GM18499 (cell line): ENCODE data around the gene CUL4B.
A peak's percentile ranks its signal among the peaks of the same experiment; 100 is the strongest.
"Not testable (repeated sequence)": the region's sequence is repeated elsewhere in the genome, so short reads cannot be mapped to it uniquely, and the experiment has no call there.

Source experiments
- ATAC-seq: cut with Tn5 transposase; IDR thresholded peaks from one replicate; pipeline ENCODE4 v1.9.1; 2021; ENCODE audit warnings: moderate number of reproducible peaks; ENCODE audit not compliant: insufficient read depth, unreplicated experiment

The CUL4B gene

DNA sequence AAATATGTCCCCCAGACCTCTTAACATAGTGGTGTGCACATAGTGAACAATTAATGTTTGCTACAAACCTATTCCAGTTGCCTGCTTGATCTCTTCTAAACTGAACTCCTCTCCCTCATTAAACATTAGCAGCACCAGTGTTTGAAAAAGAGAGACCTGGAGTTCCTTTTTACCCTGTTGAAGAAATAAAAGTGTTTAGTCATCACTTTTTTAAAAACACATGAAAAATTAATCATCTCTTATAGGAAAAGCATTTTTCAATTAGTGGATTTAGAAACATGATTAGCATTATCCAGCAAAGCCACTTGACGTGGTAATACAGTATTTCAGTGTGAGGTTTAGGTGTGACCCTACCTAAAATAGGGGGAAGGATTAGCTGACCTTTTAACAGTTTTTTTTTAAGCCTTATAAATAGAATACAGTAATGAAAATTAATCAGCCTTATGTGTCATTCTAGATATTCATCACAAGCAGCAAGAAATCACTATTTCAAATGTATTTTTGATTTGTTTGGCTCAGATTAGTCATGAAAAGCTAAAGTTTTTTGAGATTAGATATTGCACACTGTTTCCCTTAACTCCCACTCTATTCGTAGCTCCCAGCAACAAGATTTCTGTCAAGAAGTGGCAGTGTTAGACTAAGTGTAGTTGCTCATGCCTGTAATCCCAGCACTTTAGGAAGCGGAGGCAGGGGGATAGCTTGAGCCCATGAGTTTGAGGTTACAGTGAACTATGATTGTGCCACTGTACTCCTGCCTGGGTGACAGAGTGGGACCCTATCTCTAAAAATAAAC is 26.2 kb downstream of the CUL4B start:
- ATAC-seq, result no peak

- no peak for ATAC-seq
Measured at GRCh38 chrX:120522820-120523219, 37.9 kb downstream of the CUL4B start.

- ATAC-seq, result no peak
Measured at GRCh38 chrX:120517936-120518335, 42.8 kb downstream of the CUL4B start.

DNA sequence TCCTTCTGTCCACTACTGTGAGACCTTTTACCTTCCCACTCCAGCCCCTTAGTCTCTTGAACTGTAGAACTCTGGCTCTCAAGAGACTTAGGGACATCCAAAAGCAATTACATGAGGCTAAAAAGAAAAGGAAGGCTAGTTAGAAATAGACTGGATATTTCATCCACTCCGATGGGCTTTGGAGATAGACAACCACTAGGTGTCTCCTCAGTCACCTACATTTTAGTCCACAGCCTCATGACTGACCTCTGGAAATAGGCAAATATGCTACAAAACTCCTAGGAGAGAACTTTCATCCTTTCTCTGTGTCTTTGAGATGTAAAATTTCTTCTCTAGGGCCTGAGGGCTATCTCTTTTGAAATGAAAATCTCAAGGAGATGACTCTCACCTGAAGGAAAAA is 46.5 kb downstream of the CUL4B start:
- ATAC-seq, result no peak

GRCh38 chrX:120512627-120513026 is 48.1 kb downstream of the CUL4B start:
- ATAC-seq, result no peak

DNA sequence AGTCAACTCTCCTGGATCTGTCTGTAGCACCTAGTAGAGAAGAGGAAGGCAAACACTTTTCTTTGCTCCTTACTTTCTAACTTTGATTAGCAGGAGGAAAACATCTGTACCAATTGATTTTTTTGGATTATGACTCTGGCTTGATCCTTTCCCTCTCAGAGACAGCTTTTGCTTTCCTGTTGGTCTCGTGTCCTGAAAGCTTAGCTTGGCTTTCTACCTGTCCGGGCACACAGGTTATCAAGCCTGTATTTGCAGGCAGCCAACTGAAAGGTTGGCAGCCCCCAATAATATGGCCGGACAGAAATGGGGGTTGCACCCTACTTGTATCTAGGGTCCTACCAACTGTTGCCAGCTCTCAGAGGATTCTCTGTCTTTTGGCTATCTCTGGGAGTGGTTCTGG is 48.5 kb downstream of the CUL4B start:
- no peak for ATAC-seq

GRCh38 chrX:120504569-120504968 is 56.2 kb downstream of the CUL4B start:
- ATAC-seq, result no peak

DNA sequence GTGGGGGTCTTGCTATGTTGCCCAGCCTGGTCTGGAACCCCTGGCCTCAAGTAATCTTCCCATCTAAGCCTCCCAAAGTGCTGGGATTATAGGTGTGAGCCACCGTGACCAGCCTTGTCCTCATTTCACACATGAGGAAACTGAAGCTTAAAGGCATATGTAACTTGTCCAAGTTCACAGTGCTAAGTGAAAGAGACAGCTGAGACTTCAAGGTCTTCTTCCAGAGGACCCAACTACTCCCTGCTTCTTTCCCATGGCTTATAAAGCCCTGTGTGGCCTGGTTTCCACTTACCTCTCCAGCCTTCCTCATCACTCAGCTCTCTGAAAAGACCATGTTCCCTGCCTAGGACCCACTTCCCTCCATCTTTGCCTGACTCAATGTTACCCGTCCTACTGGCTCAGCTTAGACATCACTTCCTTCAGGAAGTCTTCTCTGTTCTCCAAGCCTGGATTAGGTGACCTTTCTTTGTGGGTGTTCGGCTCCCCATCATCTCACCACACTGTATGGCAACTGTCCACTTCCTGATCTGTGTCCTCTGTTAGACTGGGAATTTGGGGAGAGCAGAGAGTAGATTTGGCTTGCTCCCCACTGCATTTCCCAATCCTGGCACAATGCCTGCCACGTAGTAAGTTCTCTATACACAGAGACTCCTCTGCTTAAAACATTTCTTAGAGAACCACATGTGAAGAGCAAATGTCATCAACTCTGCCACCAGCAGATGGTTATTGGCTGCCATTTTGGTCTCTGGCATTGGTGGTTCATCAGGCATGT is 61.3 kb downstream of the CUL4B start:
- no peak for ATAC-seq

DNA sequence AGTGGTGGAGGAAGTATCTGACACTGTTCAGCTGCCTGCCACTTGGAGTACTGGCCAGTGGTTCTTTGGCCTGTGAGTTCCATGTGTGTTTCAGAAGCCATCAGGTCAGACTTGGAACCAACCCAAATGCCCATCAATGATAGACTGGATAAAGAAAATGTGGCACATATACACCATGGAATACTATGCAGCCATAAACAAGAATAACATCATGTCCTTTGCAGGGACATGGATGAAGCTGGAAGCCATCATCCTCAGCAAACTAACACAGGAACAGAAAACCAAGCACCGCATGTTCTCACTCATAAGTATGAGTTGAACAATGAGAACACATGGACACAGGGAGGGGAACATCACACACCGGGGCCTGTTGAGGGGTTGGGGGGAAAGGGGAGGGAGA is 70.6 kb downstream of the CUL4B start:
- not testable (repeated sequence) for ATAC-seq

DNA sequence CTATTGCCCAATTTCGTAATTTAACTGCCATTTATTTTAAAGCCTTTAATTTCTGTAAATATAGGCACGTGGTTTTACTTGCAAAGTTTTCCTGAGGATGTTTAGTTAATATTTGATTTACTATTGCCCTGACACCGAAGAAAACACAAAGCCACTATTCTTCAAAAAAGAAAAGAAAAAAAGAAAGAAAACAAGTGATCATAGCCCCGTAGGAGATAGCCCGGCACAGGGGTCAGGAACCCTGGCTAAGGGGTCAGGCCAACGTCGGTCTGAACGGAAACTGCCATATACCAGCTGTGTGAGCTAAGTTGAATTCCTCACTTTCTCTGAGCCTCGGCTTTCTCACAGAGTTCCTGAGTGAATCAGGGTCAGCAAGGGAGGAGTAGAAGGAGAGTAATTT is 74.0 kb downstream of the CUL4B start:
- no peak for ATAC-seq

DNA sequence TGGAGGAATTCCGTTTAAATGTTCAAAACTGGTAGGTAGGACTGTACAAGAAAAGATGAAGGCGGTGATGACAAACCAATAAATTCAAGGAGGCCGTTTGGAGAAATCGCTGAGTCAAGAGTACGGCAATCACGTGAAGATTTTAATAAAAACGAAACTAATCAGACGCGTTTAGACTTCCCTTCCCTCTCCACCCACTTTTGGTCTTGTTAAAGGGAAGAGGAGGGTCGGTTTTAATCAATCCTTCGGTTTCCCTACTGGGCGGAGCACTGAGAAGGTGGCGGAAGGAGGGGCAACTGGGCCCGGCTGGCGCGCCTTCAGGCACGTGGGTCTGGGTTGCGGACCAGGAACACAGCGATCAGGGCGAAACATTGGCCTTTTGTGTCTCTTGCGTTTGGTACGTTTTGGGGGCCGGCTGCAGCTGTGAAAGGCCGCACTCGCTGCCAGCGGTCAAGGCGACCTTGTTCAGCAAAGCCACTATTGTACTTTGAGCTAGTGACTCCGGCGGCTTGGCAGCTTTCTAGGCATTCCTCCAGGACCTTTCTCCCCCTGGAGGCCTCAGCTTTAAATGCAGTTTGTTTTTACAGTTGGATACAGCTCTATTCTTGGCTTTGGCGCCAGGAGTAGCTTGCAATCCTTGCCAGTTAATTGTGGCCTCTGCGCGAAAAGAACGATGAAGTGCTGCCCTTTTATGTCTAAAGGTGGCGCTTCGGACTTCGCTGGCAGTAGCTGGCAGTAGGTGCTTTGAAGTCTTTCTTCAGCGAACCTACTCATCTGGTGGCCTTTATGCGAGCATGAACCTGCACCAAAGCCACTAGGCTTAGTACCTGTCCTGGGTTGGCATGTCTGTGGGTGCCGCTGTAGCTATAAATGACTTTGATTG is 74.9 kb downstream of the CUL4B start:
- peak; percentile 59 for ATAC-seq

DNA sequence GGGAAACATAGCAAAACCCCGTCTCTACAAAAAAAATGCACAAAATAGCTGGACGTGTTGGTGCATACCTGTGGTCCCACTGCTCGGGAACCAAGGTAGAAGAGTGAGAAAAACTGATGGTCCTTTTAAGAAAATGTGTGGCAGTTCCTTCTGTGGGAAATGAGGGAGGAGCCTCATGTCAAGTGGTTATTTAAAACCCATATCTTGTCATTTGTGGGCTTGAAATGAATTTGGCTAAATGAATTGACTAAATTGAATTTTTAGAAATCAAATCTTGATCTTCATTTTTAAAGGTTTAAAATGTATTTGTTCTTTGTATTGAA is 75.5 kb downstream of the CUL4B start:
- no peak for ATAC-seq

GRCh38 chrX:120477453-120477852 is 83.3 kb downstream of the CUL4B start:
- no peak for ATAC-seq

- no peak for ATAC-seq
Measured at GRCh38 chrX:120476714-120477113, 84.0 kb downstream of the CUL4B start.

DNA sequence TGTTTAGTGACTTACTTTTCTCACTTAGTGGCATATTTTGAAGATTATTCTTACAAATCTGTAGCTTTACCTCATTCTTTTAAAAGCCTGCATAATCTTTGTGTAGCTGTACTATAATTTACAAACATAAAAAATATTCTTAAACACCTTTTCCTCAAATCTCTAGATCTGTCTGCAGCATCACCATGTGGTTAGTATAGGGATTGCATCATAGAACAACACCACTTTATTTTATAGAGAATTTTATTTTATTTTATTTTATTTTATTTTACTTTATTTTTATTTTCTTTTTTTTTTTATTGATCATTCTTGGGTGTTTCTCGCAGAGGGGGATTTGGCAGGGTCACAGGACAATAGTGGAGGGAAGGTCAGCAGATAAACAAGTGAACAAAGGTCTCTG is 85.3 kb downstream of the CUL4B start:
- ATAC-seq, result not testable (repeated sequence)
